SW 1271 (cell line): ENCODE results near the gene KIAA1614.

Experiments used
- DNase-seq, 2 experiments: peaks; one replicate each; lab custom pipeline; 2025; lab: John Stamatoyannopoulos, UW

Gene KIAA1614

GRCh38 chr1:180908074-180908765 is 4.5 kb upstream of the KIAA1614 start:
- DNase-seq, result no peak

GRCh38 chr1:180909005-180909414 is 3.7 kb upstream of the KIAA1614 start:
- DNase-seq, result no peak

DNA sequence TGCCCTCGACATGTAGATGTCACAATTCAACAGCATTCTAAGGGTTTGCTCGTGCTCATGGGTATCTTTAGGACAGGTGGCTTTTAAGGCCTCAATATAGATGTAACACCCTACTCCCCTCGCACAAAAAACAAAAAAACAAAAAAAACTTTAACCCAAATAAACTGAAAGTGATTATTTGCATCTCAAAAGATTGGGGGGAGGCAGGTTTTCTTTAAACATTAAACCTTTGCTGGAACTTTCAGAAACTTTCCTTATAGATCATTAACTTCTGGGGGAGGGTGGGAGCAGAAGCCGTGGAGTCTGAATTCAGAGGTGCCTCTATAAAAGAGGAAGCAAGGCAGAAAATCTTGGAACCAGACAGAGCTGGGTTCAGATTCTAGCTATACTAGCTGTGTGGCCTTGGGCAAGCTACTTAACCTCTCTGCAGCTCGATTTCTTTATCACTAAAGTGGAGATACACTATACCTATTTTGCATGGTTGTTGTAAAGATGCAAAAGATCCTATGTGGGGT is 3.2 kb upstream of the KIAA1614 start:
- no peak for DNase-seq

- no peak for DNase-seq
Measured at GRCh38 chr1:180911640-180912191, 981 bp upstream of the KIAA1614 start.

DNA sequence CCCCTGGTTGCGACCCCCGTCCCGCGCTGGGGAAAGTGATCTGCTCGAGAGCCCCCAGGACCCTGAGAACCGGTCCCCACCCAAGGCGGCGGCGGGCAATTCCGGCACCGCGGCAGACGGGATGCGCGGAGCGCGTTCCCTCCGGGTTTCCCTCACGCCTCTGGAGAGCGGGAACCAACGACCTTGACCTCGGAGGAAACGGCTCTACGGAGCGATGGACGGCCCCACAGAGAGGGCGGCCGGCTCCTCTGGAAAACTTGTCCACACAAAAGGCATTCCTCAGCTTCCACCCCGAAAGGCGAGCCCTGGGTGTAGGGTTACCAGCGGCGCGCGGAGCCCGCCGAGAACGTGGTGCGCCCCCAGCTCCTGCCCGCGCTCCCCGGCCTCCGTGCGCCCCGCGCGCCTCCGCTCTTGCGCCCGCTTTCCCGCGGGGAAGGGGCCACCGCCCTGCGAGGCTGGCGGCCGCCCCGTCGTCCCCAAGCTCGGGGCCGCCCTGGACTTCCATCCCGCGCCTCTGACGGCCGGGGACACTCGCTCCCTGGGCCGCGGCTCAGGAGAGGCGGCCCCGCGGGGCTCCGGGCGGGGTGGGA is 391 bp upstream of the KIAA1614 start:
- DNase-seq, result no peak

GRCh38 chr1:180915426-180915965 is 2.8 kb downstream of the KIAA1614 start:
- no peak for DNase-seq

- no peak for DNase-seq
Measured at GRCh38 chr1:180916012-180916770, 3.5 kb downstream of the KIAA1614 start.

DNA sequence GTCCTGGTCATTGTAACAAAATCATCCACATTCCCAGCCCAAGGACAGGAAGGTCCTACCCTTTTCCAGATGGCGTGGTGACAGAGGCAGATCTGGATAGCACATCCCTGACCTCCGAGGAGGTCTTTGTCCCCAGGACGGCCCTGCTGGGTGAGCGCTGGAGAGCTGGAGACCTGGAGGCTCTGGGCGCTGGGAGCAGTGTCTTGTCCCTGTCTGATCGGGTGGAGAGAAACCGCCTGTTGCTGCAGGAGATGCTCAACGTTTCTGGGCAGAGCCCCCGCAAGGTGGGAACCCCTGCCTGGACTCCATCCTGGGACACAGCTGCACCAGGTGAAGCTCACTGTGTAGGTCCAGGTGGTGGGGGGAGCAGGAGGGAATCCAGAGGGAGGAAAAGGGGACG is 4.1 kb downstream of the KIAA1614 start:
- no peak for DNase-seq

DNA sequence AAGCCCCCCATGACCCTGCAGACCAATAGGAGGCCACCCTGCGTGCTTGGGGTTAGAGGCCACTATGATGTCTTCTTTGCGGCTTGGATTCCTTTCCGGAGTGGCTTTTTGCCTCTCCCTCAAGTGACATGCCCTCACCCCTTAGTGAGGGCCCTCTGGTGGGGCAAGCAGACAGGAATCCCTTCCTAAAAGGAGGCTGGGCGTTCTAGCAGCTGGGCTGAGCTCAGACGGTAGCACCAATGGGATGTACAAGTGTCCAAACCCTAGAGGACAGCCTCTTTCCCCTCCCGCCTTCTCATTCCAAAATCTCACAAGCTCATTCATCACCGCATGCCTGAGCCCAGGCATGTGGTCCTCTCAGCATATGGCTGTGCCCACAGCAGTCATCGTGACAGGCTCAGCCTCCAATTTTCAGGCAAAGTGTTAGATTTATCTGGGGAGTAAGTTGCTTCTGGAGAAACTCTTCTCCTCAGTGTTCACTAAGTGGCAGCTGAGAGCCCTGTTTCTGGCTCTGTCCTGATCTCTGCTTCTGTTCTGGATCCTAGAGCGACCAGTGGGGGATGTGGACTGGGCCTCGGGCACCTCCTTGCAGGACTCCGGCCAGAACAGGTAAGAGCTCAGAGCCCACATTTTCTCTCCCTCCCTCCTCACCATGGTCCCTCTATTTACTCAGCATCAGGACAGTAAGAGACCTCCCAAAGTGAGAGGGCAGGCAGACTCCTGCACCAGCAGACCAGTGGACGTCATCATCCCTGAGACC is 4.8 kb downstream of the KIAA1614 start:
- DNase-seq, result no peak

DNA sequence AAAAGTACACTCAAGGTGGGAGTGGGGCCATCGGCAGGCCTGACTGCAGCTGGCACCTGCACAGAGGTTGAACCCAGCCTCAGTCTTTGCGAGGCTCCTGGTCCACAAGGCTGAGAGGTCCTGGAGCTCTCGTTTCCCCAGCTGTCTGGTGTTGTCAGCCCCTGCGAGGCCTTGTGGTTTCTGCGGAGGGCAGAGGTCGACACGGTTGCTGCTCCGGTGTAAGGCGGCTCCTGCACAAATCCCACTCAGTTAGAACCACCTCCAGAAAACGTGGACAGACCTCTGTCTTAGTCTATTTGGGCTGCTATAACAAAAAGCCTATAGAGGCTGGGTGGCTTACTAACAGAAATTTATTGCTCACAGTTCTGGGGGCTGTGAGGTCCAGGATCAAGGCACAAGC is 5.8 kb downstream of the KIAA1614 start:
- DNase-seq, result no peak

DNA sequence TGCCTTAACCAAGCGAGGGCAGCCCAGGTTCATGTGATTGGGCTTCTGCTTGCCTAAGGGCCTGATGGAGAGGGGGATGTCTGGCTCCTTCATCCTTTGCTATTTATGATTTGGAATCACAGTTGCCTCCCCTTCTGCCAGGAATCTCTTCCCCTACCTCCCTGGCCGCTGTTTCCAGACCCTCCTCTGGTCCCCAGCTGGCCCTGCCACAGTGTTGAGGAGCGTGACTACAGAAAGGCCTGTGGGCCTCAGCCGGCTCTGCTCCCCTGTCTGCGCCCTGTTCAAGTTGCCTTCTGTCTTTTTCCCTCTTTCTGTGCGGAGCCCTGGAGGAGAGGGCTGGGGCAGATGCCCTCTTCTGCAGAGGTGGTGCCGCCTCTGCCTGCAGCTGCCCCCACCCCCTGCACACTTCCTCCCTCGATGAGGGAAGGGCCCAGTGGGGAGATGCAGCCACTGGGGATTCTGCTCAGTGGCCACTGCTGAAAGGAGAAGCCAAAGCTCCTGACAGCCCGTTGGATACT is 6.5 kb downstream of the KIAA1614 start:
- no peak for DNase-seq

DNA sequence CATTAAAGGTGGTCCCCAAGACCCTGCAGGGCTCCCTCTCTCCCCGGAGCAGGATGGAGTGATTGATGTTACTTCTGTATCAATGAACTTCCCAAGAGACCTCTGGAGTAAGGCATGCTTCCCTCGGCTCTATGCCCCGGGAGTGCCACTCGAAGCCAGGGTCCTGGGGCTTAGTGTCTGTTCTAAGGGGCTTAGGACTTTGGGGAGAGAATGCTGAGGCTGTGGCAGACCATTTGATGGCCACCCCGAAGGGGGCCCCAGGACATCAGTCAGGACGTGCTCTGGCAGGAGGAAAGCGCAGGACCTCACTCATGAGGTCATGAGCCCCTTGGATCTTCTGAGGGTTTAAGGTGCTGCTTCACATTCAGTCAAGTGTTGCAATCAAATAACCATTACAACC is 7.5 kb downstream of the KIAA1614 start:
- no peak for DNase-seq

DNA sequence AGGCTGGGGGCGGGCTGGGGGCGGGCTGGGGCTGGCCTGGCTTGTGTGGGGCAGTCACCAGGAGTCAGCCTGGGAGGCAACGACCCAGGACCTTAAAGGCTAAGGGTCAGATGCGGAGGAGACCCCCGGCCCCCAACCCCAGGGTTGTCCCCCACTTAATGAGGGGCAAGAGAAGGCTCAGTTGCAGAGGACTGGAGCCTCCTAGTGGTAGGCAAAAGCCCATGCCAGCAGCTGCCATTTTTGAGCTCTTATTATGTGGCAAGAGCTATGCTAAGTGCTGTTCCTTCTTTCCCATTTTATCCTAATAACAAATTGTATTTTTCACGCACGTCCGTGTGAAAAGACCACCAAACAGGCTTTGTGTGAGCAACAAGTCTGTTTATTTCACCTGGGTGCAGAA is 8.0 kb downstream of the KIAA1614 start:
- DNase-seq, result no peak

- no peak for DNase-seq
Measured at GRCh38 chr1:180921386-180921785, 8.7 kb downstream of the KIAA1614 start.

- no peak for DNase-seq
Measured at GRCh38 chr1:180921891-180922630, 9.4 kb downstream of the KIAA1614 start.

DNA sequence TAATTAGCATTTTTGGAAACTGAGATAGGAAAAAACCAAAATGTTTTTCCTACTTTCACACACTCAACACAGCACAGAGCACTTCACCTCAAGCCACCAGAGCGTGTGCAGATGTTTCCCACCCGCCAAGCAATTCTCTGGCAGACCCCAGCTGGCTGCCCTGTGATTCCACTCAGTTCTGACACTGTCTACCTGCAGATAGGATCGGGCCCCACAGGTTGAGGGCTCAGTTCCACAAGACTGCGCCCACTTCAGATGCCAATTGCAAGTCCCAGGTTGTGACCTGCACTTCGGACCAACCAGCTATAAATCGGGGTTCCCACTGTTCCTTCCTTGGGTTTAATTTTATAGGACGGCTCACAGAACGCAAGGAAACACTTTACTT is 9.9 kb downstream of the KIAA1614 start:
- DNase-seq, result no peak

GRCh38 chr1:180923021-180923841 is 10.5 kb downstream of the KIAA1614 start:
- DNase-seq, result no peak

- DNase-seq, result no peak
Measured at GRCh38 chr1:180923887-180924286, 11.2 kb downstream of the KIAA1614 start.

DNA sequence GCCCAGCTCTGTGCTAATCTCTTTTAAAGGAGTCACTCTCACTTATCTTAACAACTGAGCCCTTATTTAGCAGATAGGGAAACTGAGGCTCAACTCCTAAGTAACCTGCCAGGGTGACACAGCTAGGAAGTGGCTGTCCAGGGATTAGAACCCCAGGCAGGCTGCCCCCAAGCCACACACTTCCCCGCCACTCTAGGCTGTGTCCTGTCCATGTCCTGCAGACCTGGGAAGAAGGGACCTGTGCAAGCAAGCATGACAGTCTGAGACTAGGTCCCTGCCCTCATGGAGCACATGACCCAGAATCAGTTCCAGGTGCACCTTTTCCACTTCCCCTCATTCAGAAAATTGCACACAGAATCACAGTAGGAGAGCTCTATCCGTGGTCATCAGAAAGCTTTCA is 12.2 kb downstream of the KIAA1614 start:
- DNase-seq, result no peak
